AML-193 (cell line): Measurements from ENCODE around the gene ANKRD39.
"Not testable (repeated sequence)": the region's sequence is repeated elsewhere in the genome, so short reads cannot be mapped to it uniquely, and the experiment has no call there.

Experiments
- DNase-seq, 2 experiments: peaks; one replicate each; lab custom pipeline; 2025; lab: John Stamatoyannopoulos, UW

The ANKRD39 gene

DNA sequence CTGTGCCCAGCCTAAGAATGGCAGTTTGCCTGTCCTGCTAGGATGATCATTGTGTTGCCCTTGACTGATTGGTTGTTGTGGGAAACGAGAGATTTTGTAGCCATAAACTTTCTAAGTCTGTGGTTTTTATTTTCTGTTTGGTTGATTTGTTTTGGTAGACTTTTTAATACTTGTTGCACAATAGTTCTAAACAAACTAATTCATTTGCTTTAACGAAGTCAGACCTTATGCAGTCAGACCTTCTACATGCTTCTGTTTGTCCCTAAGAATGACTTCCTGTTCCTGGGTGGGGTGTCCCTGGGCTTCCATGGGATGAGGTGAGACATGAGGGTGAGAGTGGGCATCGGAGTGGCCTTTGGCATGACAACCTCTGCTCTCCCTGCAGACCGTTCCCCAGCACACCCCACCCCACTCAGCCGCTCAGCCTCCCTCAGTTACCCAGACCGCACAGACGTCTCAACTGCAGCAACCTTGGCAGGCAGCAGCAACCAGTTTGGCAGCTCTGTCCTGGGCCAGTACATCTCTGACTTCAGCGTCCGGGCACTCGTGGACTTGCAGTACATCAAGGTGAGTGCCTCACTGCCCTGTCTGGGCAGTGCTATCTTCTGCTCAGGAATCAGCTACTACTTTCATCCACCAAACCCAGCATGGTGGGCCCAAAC lies 49.5 kb downstream of the ANKRD39 start:
- DNase-seq = no peak

DNA sequence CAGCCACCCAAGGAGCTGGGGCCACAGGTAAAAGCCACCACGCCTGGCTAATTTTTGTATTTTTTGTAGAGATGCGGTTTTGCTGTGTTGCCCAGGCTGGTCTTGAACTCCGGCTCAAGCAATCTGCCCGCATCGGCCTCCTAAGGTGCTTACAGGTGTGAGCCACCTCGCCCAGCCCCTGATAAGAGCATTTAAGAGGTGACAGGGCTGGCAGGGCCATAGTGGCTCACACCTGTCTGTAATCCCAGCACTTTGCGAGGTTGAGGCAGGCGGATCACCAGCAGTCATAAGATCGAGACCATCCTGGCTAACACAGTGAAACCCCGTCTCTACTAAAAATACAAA lies 50.7 kb downstream of the ANKRD39 start:
- no peak for DNase-seq

- no peak for DNase-seq
Observed at GRCh38 chr2:96806468-96807126, 51.2 kb downstream of the ANKRD39 start.

GRCh38 chr2:96805946-96806345 lies 51.9 kb downstream of the ANKRD39 start:
- DNase-seq = not testable (repeated sequence)

DNA sequence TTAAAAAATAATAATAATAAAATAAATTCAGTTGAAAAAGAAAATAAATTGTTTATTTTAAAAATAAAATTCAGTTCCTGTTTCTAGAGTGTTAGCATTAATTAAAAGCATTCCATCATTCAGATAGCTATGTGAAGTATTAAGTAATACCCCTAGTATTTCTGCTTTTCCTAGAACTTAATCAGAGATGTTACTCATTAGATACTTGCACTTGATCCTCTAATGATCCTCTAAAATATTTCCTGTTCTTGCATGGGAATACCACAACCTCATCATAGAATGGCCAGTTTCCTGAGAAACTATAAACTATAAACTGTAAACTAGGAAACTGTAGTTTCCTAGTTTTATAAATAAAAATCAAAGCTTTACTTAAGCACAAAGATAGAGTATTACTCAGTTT lies 52.8 kb downstream of the ANKRD39 start:
- DNase-seq = no peak

DNA sequence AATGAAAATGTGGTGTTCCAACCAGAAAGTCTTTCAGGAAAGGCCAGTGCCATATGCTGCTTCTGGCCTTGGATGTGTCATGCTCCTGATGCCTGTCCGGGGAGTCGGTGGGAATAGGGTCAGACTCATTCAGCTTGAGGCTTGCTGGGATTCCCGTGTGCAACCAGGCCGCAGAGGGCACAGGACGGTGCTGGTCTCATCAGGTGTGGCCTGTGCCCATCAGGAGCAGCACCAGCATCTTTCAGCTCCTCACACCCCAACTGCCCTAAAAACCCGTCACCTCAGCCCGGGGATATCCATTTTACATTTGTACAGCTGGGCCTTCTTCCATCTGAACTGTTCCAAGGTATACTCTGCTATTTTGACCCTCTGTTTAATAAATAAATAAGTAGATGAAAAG lies 55.1 kb downstream of the ANKRD39 start:
- no peak for DNase-seq

- DNase-seq = no peak
Observed at GRCh38 chr2:96801786-96802595, 55.8 kb downstream of the ANKRD39 start.

GRCh38 chr2:96801005-96801785 lies 56.6 kb downstream of the ANKRD39 start:
- no peak for DNase-seq

GRCh38 chr2:96800061-96801004 lies 57.5 kb downstream of the ANKRD39 start:
- DNase-seq = no peak

DNA sequence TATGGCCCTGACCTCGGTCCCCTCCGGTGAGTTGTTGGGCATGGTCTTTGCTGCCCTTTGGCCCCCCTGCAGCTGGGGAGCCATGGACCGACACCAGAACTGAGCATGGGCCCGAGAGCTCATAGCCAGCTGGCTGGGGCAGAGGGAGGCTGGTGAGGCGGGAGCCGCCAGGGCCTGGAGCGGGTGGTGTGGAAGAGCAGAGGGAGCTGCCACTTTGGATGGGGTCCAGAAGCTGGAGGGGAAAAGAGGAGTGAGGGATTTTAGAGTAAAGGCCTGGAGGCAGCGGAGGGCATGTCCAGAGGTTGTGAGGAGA lies 58.2 kb downstream of the ANKRD39 start:
- DNase-seq = no peak

DNA sequence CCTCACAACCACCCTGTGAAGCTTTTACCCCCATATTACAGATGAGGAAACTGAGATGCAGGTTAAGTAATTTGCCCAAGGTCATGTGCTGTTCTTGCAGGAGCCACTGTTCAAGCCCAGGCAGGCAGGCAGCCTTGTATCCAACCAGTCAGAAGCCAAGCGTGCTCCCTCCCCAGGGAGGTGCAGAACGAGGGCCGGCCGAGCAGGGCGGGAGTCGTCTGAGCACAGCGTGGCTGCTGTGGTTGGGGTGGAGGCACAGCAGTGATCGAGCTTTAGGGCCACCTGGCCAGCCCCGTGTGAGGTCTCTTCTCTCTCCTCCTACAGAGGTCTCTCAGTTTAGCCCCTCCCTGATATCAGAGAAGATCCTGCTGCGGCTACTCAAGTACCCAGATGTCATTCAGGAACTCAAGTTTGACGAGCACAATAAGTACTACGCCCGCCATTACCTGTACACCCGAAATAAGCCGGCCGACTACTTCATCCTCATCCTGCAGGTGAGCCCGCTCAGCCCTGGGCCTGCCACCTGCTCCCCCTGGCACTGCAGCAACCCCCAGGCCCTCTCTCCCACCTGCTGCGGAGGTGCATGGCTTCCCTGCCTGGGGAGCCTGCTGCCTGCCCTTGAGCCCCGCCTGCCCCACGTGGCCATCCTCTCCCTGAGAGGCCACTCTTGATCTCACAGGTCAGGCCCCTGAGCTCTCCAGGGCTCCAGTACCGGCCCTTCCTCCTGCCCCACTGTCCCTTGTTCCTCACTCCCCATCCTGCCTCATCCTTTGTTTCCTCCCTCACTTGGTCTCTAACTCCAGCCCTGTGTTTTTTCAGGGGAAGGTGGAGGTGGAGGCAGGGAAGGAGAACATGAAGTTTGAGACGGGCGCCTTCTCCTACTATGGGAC lies 58.8 kb downstream of the ANKRD39 start:
- DNase-seq = no peak
